NCI-H2107 treated with DMSO at 0.1 percent for 48 hours (cell line): Measurements from ENCODE around the gene OR13C5.

Source experiments
- DNase-seq: peaks from one replicate; lab custom pipeline; 2025; ENCODE audit not compliant: unreplicated experiment; lab: John Stamatoyannopoulos, UW

Gene OR13C5

GRCh38 chr9:104555521-104555920, 43.7 kb downstream of the OR13C5 start:
- DNase-seq = no peak

DNA sequence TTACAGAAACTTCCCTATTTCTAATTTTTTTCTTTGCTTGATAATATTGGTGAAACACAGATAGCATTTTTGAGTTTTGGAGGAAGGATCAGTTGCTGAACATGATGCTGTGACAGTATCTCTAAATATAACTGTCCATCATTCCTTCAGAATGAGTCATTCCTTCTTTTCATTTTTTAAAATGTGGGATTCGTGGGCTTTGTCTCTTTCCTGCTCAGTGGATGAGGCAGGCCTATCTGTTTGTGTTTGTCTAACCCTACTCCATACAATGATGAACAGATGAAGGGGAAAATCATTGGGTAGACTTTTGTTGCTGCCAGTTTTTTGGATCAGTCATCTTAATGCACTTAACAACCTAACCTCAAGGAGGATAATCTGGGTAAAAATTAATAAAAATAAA, 46.0 kb downstream of the OR13C5 start:
- no peak for DNase-seq
